HG03342 (cell line): ENCODE results near the gene SPRED2.

ENCODE experiments used
- ATAC-seq: cut with Tn5 transposase; IDR thresholded peaks from one replicate; pipeline ENCODE4 v1.9.1; 2021; ENCODE audit warnings: mild to moderate bottlenecking, moderate library complexity; ENCODE audit not compliant: unreplicated experiment

The SPRED2 gene

GRCh38 chr2:65316072-65316471 is 116.3 kb downstream of the SPRED2 start:
- ATAC-seq: no peak

- no peak for ATAC-seq
Observed at GRCh38 chr2:65314801-65315441, 117.5 kb downstream of the SPRED2 start.

DNA sequence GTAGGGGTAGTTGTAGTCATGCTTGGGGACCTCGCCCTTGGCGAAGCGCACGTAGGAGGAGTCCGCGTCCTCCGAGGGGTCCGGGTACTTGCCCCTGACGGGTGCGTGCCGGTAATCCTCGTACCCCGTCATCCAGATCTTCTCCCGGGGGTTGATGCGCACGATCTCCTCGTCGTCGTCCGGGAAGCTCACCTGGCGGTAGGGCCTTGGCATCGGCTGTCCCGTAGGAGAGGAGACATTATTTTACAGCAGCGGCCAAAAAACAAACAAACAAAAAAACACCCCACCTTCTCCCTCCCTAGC is 118.5 kb downstream of the SPRED2 start:
- no peak for ATAC-seq

GRCh38 chr2:65313126-65313953 is 119.1 kb downstream of the SPRED2 start:
- ATAC-seq: no peak

DNA sequence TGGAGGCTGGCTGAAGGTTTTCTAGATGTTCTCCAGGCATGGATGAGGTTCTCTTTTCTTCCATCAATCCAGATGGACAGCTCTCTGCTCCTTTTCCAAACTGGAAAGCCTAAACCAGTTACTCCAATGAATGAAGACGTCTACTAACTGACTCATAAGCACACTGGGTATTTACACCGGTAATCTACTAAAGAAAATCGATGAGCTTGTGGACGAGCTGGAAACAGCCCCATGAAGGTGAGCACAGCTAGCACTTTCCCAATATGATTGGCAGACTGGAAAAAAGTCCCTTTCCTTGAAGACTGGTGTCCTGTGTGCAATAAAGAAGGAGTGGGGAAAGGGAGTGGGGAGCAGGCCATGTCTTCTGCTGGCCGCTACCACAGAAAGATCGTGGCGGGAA is 120.8 kb downstream of the SPRED2 start:
- ATAC-seq: no peak

GRCh38 chr2:65311049-65311448 is 121.3 kb downstream of the SPRED2 start:
- ATAC-seq: no peak

GRCh38 chr2:65309699-65310098 is 122.7 kb downstream of the SPRED2 start:
- no peak for ATAC-seq

DNA sequence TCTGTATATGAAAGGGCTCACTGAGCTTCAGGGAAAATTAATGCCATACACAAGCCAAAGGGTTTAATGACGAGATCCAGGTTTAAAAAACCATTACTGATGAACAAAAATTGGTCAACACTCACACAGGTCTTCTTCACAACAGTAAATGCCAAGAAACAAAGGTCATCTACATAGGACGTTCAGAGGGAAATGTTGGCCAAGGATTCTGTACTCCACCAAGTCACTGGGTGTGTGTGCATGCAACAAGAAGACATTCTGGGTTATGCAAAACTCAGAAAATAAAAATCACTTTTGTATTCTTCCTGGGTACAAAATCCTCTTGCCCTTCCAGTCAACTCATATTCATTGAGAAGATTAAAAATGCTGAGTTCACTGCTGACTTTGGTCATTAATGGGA is 126.5 kb downstream of the SPRED2 start:
- no peak for ATAC-seq

DNA sequence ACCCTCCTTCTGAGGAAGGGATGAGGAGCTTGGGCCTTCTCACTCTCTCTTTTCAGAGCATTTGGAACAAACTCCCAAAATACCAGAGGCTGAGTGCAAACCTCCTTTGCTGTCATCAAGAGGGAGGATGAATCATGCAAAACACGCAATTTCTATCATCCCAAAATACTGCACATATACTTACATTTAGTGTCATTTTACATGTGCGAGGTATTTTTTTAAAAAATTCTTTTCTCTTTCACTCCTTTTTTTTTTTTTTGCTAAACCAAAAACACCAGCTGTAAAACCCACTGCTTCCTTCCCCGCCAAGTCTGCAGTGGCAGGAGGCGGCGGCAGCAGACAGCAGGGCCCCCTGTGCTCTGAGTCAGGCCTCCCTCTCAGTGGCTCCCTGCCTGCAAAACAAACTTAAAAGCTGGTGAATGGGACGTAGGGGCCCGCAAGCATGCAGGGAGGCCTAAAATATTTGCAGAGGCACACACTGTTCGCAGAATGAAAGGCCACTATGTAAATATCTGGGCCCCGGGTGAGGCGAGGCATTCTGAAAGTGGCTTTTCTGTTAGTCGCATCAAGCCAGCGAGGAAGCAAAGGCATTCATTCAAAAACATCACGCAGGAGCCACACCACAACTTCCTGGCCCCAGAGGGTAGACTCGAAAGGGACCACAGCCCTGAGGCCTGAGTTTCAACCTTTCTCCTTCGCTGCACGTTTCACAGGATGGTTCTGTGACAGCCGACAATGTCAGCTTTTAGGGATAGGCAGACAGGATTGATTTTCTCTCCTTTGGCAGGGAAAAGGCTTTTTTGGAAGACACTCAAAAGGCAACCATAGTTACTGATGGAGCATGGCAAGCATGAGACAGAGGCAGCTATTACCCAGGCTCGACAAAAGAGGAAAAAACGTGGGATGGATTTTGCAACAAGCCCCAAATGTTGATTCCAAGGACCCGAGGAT is 131.4 kb downstream of the SPRED2 start:
- ATAC-seq: peak; percentile 92

- no peak for ATAC-seq
Observed at GRCh38 chr2:65300134-65300760, 132.2 kb downstream of the SPRED2 start.

- no peak for ATAC-seq
Observed at GRCh38 chr2:65299246-65299645, 133.2 kb downstream of the SPRED2 start.

- no peak for ATAC-seq
Observed at GRCh38 chr2:65298089-65298488, 134.3 kb downstream of the SPRED2 start.

DNA sequence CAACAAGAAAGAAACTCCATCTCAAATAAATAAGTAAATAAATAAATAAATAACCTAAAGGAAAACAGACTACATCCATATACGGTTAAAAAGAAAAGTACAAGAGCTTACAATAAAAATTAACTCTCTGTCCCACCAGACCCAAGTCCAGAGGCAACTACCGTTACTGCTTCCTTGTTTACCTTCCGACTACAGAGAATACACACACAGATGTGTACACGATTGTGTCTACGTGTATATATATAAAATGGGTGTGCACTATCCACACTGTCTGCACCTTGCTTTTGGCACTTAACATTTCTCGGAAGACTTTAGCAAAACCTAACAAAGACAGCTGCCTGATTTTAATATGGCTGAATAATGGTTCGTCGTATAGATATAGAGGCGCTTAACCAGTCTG is 134.9 kb downstream of the SPRED2 start:
- ATAC-seq: no peak

DNA sequence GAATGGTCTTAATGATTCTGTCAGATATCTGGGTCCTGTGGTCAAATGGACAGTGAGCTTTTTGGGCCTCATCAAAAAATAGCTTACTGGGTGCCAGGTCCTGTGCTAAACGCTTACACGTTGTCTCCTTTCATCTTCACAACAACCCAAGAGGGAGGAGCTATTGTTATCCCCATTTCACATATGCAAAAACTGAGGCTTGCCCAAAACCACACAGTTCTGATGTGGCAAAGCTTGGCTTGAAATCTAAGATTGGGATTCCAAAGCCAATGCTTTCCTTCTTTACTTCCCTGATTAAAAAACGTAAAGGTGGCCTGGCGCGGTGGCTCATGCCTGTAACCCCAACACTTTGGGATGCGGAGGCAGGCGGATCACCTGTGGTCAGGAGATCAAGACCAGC is 135.4 kb downstream of the SPRED2 start:
- no peak for ATAC-seq

- no peak for ATAC-seq
Observed at GRCh38 chr2:65294701-65295100, 137.7 kb downstream of the SPRED2 start.

GRCh38 chr2:65294136-65294535 is 138.3 kb downstream of the SPRED2 start:
- no peak for ATAC-seq

GRCh38 chr2:65293376-65293775 is 139.0 kb downstream of the SPRED2 start:
- ATAC-seq: no peak

DNA sequence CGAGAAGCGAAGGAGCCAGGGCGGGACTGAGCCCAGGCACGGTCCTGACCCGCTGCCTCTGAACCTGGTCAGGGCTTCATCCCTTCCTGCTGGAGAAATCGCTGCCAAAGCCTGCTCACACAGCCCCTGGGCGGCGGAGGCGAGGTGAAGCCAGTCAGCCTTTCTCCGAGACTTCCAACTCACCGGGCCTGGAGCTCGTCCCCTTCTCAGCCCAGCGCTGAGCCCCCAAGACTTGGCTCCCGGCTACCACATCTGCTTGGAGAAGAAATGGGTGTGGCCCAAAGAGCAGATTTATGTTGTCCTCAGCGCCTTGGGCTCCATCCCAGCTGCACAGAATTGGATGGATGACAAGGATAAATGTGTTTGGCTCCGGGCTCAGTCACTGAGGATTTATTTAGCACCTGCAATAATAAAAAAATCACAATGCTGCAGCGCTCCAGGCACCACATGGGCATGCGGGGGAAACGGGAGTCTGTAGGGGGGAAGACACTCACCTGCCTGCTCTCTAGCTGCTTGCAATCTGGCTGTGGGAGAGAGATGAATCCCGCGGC is 139.9 kb downstream of the SPRED2 start:
- ATAC-seq: no peak

GRCh38 chr2:65292106-65292400 is 140.3 kb downstream of the SPRED2 start:
- ATAC-seq: no peak

GRCh38 chr2:65291216-65292105 is 140.9 kb downstream of the SPRED2 start:
- no peak for ATAC-seq
